GM12891 (cell line): ENCODE measurements around the gene TMEM258.
A peak's percentile ranks its signal among the peaks of the same experiment; 100 is the strongest.

Experiments used
- DNase-seq: peaks from one replicate; pipeline ENCODE4 v3.0.0; 2011; ENCODE audit warnings: low spot score; ENCODE audit not compliant: insufficient read length
- FAIRE-seq: peaks from 2 replicates; lab custom pipeline; 2011; peaks lifted over from hg19 to GRCh38; lab: Jason Lieb, UNC
- PAX5 ChIP-seq: IDR thresholded peaks from 2 replicates; pipeline ENCODE4 v1.6.1; 2011; ENCODE audit warnings: low read length, moderate library complexity, mild to moderate bottlenecking; ENCODE audit not compliant: insufficient read depth, severe bottlenecking
- POLR2A ChIP-seq: IDR thresholded peaks from 2 replicates; pipeline ENCODE4 v1.6.1; 2011; ENCODE audit warnings: low read depth, low read length, control low read depth
- POLR2AphosphoS5 ChIP-seq: IDR thresholded peaks from 2 replicates; pipeline ENCODE4 v1.6.1; 2011; ENCODE audit warnings: low read depth, low read length, control low read depth
- POU2F2 ChIP-seq: IDR thresholded peaks from 2 replicates; pipeline ENCODE4 v1.6.1; 2011; ENCODE audit warnings: low read depth, mild to moderate bottlenecking, control low read depth, low read length, moderate library complexity
- SPI1 ChIP-seq: IDR thresholded peaks from 2 replicates; pipeline ENCODE4 v1.6.1; 2011; ENCODE audit warnings: low read depth, low read length, control low read depth
- TAF1 ChIP-seq: IDR thresholded peaks from 2 replicates; pipeline ENCODE4 v1.6.1; 2011; ENCODE audit warnings: low read depth, low read length, control low read depth

The TMEM258 gene

DNA sequence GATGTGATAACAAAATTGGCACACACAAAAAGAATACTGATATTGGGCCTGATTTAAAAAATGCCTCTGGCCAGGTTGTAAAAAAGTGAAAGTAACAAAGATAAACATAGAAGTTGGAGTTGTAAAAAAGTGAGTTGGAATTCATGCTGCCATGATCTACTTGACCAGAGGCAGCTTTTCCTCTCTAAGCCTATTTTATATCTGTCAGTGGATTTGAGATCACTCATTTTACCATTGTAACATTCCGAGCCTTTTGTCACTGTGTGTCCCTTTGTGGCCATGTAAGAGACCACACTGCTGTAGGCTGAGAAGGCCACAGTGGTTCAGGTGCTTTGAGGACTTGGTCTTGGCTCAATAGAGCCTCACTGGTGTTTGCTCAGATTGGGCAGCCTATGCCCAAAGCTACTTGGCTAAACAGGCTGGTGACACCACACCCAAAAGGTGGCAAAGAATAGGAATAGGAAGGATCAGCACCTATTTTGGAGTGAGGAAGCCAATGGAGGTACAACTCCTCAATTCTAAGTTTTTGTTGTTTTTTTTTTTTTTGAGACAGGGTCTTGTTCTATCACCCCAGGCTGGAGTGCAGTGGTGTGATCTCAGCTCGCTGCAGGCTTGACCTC lies 7.4 kb upstream of the TMEM258 start:
- no peak for FAIRE-seq
- no peak for TF ChIP-seq TAF1
- TF ChIP-seq POLR2AphosphoS5: no peak
- TF ChIP-seq POLR2A: no peak
- TF ChIP-seq POU2F2: no peak
- no peak for TF ChIP-seq SPI1
- no peak for TF ChIP-seq PAX5

DNA sequence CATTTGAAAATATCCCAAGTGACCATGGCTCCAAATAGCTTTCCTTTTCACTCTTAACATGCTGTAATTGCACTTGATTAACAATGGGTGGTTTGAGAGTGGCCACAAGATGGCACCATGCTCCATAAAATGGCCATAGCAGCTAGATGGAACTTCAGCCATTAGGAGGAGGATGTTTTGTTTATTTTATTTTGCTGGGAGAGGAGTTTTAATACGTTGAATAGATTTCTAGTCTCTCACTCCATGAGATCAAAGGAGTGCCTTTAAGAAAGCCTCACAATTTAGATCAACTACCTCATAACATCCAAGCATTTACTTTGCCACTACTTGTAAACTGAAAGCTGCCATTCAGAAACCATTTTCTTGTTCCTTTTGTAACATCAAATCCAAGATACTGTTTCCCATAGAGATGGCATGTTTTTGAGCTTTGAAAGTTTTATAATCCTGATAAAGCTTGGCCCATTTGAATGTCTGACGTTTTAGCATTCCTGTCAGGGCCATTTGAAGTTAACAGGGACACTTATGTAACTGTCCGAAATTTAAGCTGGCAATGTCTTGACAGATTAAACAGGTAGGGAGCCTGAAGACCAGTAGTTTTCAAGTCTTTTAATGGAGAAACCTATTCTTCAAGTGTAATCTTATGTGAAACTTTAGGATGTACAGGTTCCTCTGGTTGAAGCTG lies 5.0 kb upstream of the TMEM258 start:
- DNase-seq: no peak
- TF ChIP-seq TAF1: no peak
- no peak for TF ChIP-seq POLR2AphosphoS5
- TF ChIP-seq SPI1: no peak
- no peak for TF ChIP-seq POU2F2
- no peak for TF ChIP-seq POLR2A
- TF ChIP-seq PAX5: no peak
- peak; percentile 35 for FAIRE-seq

More for the DNA sequence above, 7.4 kb upstream of the TMEM258 start:
- no peak for DNase-seq

DNA sequence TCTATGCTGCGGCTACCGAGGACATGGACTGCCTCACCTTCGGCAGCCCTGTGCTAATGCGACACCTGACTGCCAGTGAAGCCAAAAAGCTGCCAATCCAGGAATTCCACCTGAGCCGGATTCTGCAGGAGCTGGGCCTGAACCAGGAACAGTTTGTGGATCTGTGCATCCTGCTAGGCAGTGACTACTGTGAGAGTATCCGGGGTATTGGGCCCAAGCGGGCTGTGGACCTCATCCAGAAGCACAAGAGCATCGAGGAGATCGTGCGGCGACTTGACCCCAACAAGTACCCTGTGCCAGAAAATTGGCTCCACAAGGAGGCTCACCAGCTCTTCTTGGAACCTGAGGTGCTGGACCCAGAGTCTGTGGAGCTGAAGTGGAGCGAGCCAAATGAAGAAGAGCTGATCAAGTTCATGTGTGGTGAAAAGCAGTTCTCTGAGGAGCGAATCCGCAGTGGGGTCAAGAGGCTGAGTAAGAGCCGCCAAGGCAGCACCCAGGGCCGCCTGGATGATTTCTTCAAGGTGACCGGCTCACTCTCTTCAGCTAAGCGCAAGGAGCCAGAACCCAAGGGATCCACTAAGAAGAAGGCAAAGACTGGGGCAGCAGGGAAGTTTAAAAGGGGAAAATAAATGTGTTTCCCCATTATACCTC lies 3.6 kb upstream of the TMEM258 start:
- no peak for FAIRE-seq
- TF ChIP-seq POLR2A: no peak
- TF ChIP-seq SPI1: no peak
- no peak for DNase-seq

DNA sequence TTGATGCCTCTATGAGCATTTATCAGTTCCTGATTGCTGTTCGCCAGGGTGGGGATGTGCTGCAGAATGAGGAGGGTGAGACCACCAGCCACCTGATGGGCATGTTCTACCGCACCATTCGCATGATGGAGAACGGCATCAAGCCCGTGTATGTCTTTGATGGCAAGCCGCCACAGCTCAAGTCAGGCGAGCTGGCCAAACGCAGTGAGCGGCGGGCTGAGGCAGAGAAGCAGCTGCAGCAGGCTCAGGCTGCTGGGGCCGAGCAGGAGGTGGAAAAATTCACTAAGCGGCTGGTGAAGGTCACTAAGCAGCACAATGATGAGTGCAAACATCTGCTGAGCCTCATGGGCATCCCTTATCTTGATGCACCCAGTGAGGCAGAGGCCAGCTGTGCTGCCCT lies 3.1 kb upstream of the TMEM258 start:
- TF ChIP-seq POLR2AphosphoS5: no peak
- no peak for TF ChIP-seq POLR2A
- no peak for TF ChIP-seq PAX5
- no peak for TF ChIP-seq SPI1
- no peak for TF ChIP-seq POU2F2
- TF ChIP-seq TAF1: no peak
- no peak for FAIRE-seq
- DNase-seq: no peak

DNA sequence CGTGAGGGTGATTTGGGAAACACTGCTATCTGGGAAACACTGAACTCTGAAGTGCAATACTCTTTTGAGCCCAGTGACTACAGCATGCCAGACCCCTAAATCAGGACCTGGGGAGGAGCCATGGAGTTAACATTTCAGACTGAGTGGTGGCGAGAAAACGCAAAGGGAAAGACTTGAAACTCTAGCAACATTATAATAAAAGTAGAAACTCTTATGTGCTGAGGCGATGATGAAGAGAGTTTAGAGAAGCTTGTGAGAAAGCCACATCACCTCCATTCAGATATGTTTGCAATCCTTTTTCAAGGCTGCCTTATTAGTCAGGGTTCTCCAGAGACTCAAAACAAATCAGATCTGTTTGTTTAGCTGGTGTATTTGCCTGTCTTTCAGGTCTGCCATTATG lies 2.2 kb upstream of the TMEM258 start:
- no peak for TF ChIP-seq TAF1
- no peak for TF ChIP-seq POU2F2
- TF ChIP-seq POLR2AphosphoS5: no peak
- no peak for TF ChIP-seq PAX5
- no peak for TF ChIP-seq POLR2A
- no peak for TF ChIP-seq SPI1
- FAIRE-seq (no peak), DNase-seq (no peak)

DNA sequence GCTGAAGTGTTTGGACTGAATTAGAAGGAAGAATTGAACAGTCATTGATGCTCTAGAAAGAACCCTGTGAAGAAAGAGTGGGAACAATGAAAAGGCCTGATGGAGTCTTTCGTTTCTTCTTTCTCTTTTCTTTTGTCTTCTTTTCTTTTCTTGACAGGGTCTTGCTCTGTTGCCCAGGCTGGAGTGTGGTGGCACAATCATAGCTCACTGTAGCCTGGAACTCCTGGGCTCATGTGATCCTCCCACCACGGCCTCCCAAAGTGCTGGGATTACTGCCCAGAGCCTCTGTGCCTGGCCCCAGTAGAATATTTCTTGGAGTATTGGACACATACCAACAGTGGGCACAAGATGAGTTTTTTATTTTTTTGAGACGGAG lies 1.4 kb upstream of the TMEM258 start:
- no peak for TF ChIP-seq POU2F2
- no peak for TF ChIP-seq PAX5
- TF ChIP-seq SPI1: no peak
- TF ChIP-seq POLR2A: no peak
- no peak for TF ChIP-seq TAF1
- no peak for TF ChIP-seq POLR2AphosphoS5
- DNase-seq (no peak), FAIRE-seq (no peak)

DNA sequence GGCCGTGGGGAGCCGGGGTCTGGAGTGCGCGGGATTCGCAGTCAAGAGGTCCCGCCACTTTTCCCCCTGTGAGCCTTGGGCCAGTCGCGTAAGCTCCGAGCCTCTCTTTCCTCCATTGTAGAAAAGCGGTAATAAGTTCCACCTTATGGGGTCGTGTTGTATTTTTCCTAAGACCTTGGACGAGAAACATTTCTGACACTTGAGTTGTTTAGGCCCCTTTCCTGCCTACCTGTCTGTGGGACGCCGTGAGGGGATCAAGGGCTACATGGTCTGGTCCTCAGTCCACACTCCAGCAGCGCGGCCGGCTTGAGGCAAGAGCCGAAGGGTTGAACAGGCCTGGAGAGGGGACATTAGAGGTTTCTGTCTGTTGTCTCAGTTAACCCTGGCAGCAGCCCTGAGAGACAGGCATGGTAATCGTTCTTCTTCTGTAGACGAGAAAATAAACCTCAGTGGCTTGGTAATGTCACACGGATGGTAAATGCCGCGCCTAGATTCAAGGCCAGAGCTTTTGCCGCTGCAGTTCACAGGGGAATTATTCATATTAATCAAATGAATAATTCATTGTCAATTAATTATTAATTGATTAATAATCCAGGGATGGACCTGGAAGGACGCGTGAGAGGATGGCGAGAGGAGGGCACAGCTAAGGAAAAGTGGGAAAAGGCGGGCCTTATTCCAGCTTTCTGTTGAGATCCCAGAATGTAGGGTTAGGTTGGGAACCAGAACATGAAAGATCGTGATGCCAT lies 857 bp upstream of the TMEM258 start:
- FAIRE-seq (no peak), DNase-seq (no peak)
- TF ChIP-seq SPI1: no peak
- TF ChIP-seq POLR2A: 0 out of 2 replicates have a peak, but pooled peaks have one; percentile 15
- TF ChIP-seq TAF1: no peak

DNA sequence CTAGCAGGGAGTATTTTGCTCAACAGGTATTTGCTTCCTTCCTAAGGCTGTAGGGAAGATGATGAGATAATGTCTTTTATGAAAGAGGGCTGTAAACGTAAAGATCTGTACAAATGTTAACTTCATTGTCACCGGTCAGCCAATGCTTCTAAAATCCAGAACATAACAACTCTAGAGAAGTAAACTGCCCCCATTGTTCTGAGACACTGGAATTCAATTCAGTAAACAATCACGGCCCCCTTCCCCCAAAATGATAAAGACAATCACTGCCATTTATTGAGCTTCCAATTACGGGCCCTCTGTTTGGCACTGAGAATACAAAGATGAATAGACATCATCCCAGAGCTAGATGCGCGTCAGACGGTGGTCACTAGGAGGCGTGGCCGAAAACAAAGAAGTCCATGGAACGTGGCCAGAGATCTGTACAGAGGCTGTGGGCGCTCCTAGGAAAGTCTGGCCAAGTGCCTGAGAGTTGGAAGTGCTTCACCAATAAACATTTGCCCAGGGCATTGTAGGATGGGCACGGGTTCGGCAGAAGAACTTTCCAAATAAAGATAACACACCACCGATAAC lies 576 bp downstream of the TMEM258 start:
- DNase-seq: no peak
- TF ChIP-seq POLR2A (peak; percentile 47), POU2F2 (no peak), SPI1 (no peak), TAF1 (no peak), POLR2AphosphoS5 (peak; percentile 14; the same call in 1 of the 2 replicates)

More for the DNA sequence above, 576 bp downstream of the TMEM258 start:
- no peak for FAIRE-seq
